ENCODE measurements around the gene ETV1. TPM values are rescaled to one million over a fixed set of nuclear protein-coding genes. Genes with fewer than 3 reads are reported as not detected.

Gene ETV1
- total RNA-seq: 8.4 and 8.9 TPM in 2 replicates
- polyA plus RNA-seq: 4.6 and 5.9 TPM in 2 replicates

- Histone ChIP-seq H3K4me2 (peak within 1 kb of the TSS; percentile 82), H3K79me2 (no peaks in the 10 kb centered on the region), H3K27me3 (no peaks in the 10 kb centered on the region), H3K9me3 (ENCODE audit: low read depth) (no peaks in the 10 kb centered on the region), H2AFZ (peak within 1 kb of the TSS; percentile 70), H3K4me1 (ENCODE audit: insufficient read depth) (peaks cover 6% of the 10 kb centered on the region), H3K4me3 (peak within 1 kb of the TSS; percentile 40), H3K36me3 (replicated peaks; ENCODE audit: insufficient read depth, low read depth) (no peaks in the 10 kb centered on the region), H3K27ac (peak within 1 kb of the TSS; percentile 79), H4K20me1 (ENCODE audit: insufficient read depth, poor library complexity, severe bottlenecking) (no peaks in the 10 kb centered on the region), H3K9me2 (replicated peaks; ENCODE audit: insufficient read depth) (no peaks in the 10 kb centered on the region)
- peak; percentile 78 for DNase-seq (ENCODE audit: low spot score)
- WGBS (ENCODE audit: low lambda C conversion rate, missing lambda C conversion rate): 1% methylated on average over 38 of the region's 38 CpGs
- TF ChIP-seq EZH2phosphoT487 (IDR thresholded peaks at IDR 0.05; ENCODE audit: low read depth, severe bottlenecking, unreplicated experiment) (no peak), CTCF (IDR thresholded peaks at IDR 0.05; ENCODE audit: poor library complexity) (peak; percentile 34), EZH2 (IDR thresholded peaks at IDR 0.05; ENCODE audit: borderline replicate concordance) (no peak)
Measured at GRCh38 chr7:13989126-13989948, at the start of gene ETV1. Gene ETV1 (minus strand): TSS chr7:13989666. CDS start chr7:13989052, 614 bp downstream.

GRCh38 chr7:14024406-14024805 lies 34.9 kb upstream of the ETV1 start:
- no peaks in the 10 kb centered on the region for H3K36me3 ChIP-seq (replicated peaks; ENCODE audit: insufficient read depth, low read depth)
- H3K27ac ChIP-seq: no peak overlapping the region
- no peaks in the 10 kb centered on the region for H3K27me3 ChIP-seq
- WGBS (ENCODE audit: low lambda C conversion rate, missing lambda C conversion rate): 77% methylated on average over 2 of the region's 2 CpGs
- no peak for TF ChIP-seq EZH2 (IDR thresholded peaks at IDR 0.05; ENCODE audit: borderline replicate concordance)
- TF ChIP-seq EZH2phosphoT487 (IDR thresholded peaks at IDR 0.05; ENCODE audit: low read depth, severe bottlenecking, unreplicated experiment): no peak
- TF ChIP-seq CTCF (IDR thresholded peaks at IDR 0.05; ENCODE audit: poor library complexity): no peak
- H3K4me2 ChIP-seq: no peak overlapping the region
- H3K9me3 ChIP-seq (ENCODE audit: low read depth): no peaks in the 10 kb centered on the region
- H3K4me1 ChIP-seq (ENCODE audit: insufficient read depth): no peaks in the 10 kb centered on the region
- DNase-seq (ENCODE audit: low spot score): no peak
- H2AFZ ChIP-seq: no peak overlapping the region
- H3K9me2 ChIP-seq (replicated peaks; ENCODE audit: insufficient read depth): no peaks in the 10 kb centered on the region
- no peaks in the 10 kb centered on the region for H3K79me2 ChIP-seq
- no peaks in the 10 kb centered on the region for H4K20me1 ChIP-seq (ENCODE audit: insufficient read depth, poor library complexity, severe bottlenecking)
- H3K4me3 ChIP-seq: no peak overlapping the region

- Histone ChIP-seq H3K27ac (no peak overlapping the region), H3K4me2 (no peak overlapping the region), H2AFZ (no peak overlapping the region), H4K20me1 (ENCODE audit: insufficient read depth, poor library complexity, severe bottlenecking) (no peaks in the 10 kb centered on the region), H3K79me2 (no peaks in the 10 kb centered on the region), H3K9me2 (replicated peaks; ENCODE audit: insufficient read depth) (no peaks in the 10 kb centered on the region), H3K36me3 (replicated peaks; ENCODE audit: insufficient read depth, low read depth) (no peaks in the 10 kb centered on the region), H3K4me3 (no peak overlapping the region), H3K27me3 (no peaks in the 10 kb centered on the region), H3K9me3 (ENCODE audit: low read depth) (no peaks in the 10 kb centered on the region), H3K4me1 (ENCODE audit: insufficient read depth) (no peaks in the 10 kb centered on the region)
- TF ChIP-seq EZH2phosphoT487 (IDR thresholded peaks at IDR 0.05; ENCODE audit: low read depth, severe bottlenecking, unreplicated experiment) (no peak), EZH2 (IDR thresholded peaks at IDR 0.05; ENCODE audit: borderline replicate concordance) (no peak), CTCF (IDR thresholded peaks at IDR 0.05; ENCODE audit: poor library complexity) (no peak)
- no peak for DNase-seq (ENCODE audit: low spot score)
- 91% methylated on average over 2 of the region's 2 CpGs for WGBS (ENCODE audit: low lambda C conversion rate, missing lambda C conversion rate)
Measured at GRCh38 chr7:14023838-14024237, 34.4 kb upstream of the ETV1 start.

All from hepatocyte (in vitro differentiated cells).